Left ventricle myocardium inferior (tissue), 1 donor: ENCODE measurements around the gene GPR157. TPM values are rescaled to one million over a fixed set of nuclear protein-coding genes. Genes with fewer than 3 reads are reported as not detected.

Experiments used
- DNase-seq: peaks from one replicate; pipeline ENCODE4 v3.0.0-alpha.2; 2020
- H3K27ac ChIP-seq: fragments of 200-600 bp; replicated peaks from 2 replicates; pipeline ENCODE4 v1.8.0; 2021
- H3K27me3 ChIP-seq: fragments of 200-600 bp; 2 replicates; pipeline ENCODE4 v1.8.0; 2021; ENCODE audit warnings: low read depth
- H3K36me3 ChIP-seq: fragments of 200-600 bp; 2 replicates; pipeline ENCODE4 v1.8.0; 2021
- H3K4me1 ChIP-seq: fragments of 200-600 bp; 2 replicates; pipeline ENCODE4 v1.8.0; 2021
- H3K4me3 ChIP-seq: fragments of 200-600 bp; 2 replicates; pipeline ENCODE4 v1.8.0; 2021; ENCODE audit warnings: mild to moderate bottlenecking, moderate library complexity
- H3K9me3 ChIP-seq: fragments of 200-600 bp; replicated peaks from 2 replicates; pipeline ENCODE4 v1.8.0; 2021
- CTCF ChIP-seq: fragments of 200-600 bp; IDR thresholded peaks from 2 replicates; pipeline ENCODE4 v1.8.0; 2021; ENCODE audit warnings: antibody characterized with exemption, mild to moderate bottlenecking, borderline replicate concordance
- intact Hi-C: fragments of 100-400 bp; cut with micrococcal nuclease; formaldehyde crosslinking; loops from one replicate; pipeline ENCODE4 v1.11.0; 2022
- total RNA-seq: library from RNA; stranded (reverse); fragmentation: NEBNext Ultra II Directional; extraction: Animal tissue kit (Norgen Biotek cat#: 25700); gene quantifications from one replicate; pipeline ENCODE4 v1.2.1, GENCODE V29; 2021
- donor health status: DM: no; HTN: yes; CAD: no; lungs with severe emphysema.

Gene GPR157
- total RNA-seq, 1 donor from 2014 or later, result 48.4 TPM

- Histone ChIP-seq H3K9me3 (no peaks in the 10 kb centered on the region), H3K4me3 (no peak overlapping the region), H3K36me3 (no peaks in the 10 kb centered on the region), H3K4me1 (peaks cover 29% of the 10 kb centered on the region), H3K27ac (no peak overlapping the region), H3K27me3 (no peaks in the 10 kb centered on the region)
- no peak for TF ChIP-seq CTCF
- intact Hi-C loops, result no loop called here
- no peak for DNase-seq
Observed at GRCh38 chr1:9061252-9061960, 67.5 kb downstream of the GPR157 start.

GRCh38 chr1:9059891-9060744 is 68.8 kb downstream of the GPR157 start:
- no peak for DNase-seq
- Histone ChIP-seq H3K36me3 (no peaks in the 10 kb centered on the region), H3K27me3 (no peaks in the 10 kb centered on the region), H3K9me3 (no peaks in the 10 kb centered on the region), H3K27ac (no peak overlapping the region), H3K4me1 (peaks cover 18% of the 10 kb centered on the region), H3K4me3 (no peak overlapping the region)
- intact Hi-C loops, result no loop called here
- no peak for TF ChIP-seq CTCF

GRCh38 chr1:9058465-9058864 is 70.4 kb downstream of the GPR157 start:
- no peak for DNase-seq
- H3K27me3 ChIP-seq, result no peaks in the 10 kb centered on the region
- peak; percentile 47 for TF ChIP-seq CTCF
- intact Hi-C loops, result no loop called here
- no peaks in the 10 kb centered on the region for H3K36me3 ChIP-seq
- H3K27ac ChIP-seq, result no peak overlapping the region
- no peaks in the 10 kb centered on the region for H3K9me3 ChIP-seq
- no peak overlapping the region for H3K4me3 ChIP-seq
- peaks cover 6% of the 10 kb centered on the region for H3K4me1 ChIP-seq

- no peaks in the 10 kb centered on the region for H3K9me3 ChIP-seq
- H3K36me3 ChIP-seq, result no peaks in the 10 kb centered on the region
- H3K4me1 ChIP-seq, result peaks cover 6% of the 10 kb centered on the region
- DNase-seq, result no peak
- intact Hi-C loops, result no loop called here
- TF ChIP-seq CTCF, result no peak
- H3K4me3 ChIP-seq, result no peak overlapping the region
- no peak overlapping the region for H3K27ac ChIP-seq
- H3K27me3 ChIP-seq, result no peaks in the 10 kb centered on the region
Observed at GRCh38 chr1:9057851-9058250, 71.1 kb downstream of the GPR157 start.

GRCh38 chr1:9052272-9053049 is 76.4 kb downstream of the GPR157 start:
- H3K27me3 ChIP-seq, result no peaks in the 10 kb centered on the region
- no peak overlapping the region for H3K4me3 ChIP-seq
- intact Hi-C loops, result no loop called here
- H3K4me1 ChIP-seq, result peaks cover 11% of the 10 kb centered on the region
- TF ChIP-seq CTCF, result no peak
- H3K9me3 ChIP-seq, result no peaks in the 10 kb centered on the region
- DNase-seq, result no peak
- no peaks in the 10 kb centered on the region for H3K36me3 ChIP-seq
- no peak overlapping the region for H3K27ac ChIP-seq
